RWPE2 (cell line): ENCODE data around the gene MCM7.

Experiments
- ATAC-seq: fragments of 200-7000 bp; cut with Tn5 transposase; 3 replicates; pipeline ENCODE4 v1.9.1; 2021; ENCODE audit warnings: low read depth
- DNase-seq: peaks from one replicate; pipeline ENCODE4 v3.0.0-alpha.2; 2020; ENCODE audit warnings: low spot score
- H3K27ac ChIP-seq: fragments of 450-650 bp; 2 replicates; pipeline ENCODE4 v1.5.1; 2017; ENCODE audit warnings: mild to moderate bottlenecking; ENCODE audit not compliant: poor library complexity, severe bottlenecking
- H3K27me3 ChIP-seq: fragments of 250-450 bp; sonication (Bioruptor Pico); 2 replicates; pipeline ENCODE4 v1.5.1; 2021; ENCODE audit warnings: mild to moderate bottlenecking, moderate library complexity; ENCODE audit not compliant: insufficient read depth, poor library complexity, severe bottlenecking
- H3K36me3 ChIP-seq: fragments of 250-450 bp; sonication (Bioruptor Pico); 2 replicates; pipeline ENCODE4 v1.5.1; 2020; ENCODE audit warnings: low read depth, mild to moderate bottlenecking, moderate library complexity
- H3K4me1 ChIP-seq: fragments of 250-450 bp; sonication (Bioruptor Pico); 2 replicates; pipeline ENCODE4 v1.5.1; 2021; ENCODE audit warnings: mild to moderate bottlenecking, moderate library complexity; ENCODE audit not compliant: insufficient read depth, poor library complexity, severe bottlenecking
- H3K4me3 ChIP-seq: fragments of 250-450 bp; sonication (Bioruptor Pico); 2 replicates; pipeline ENCODE4 v1.5.1; 2021; ENCODE audit warnings: mild to moderate bottlenecking, moderate library complexity; ENCODE audit not compliant: severe bottlenecking
- H3K9me3 ChIP-seq: fragments of 250-450 bp; sonication (Bioruptor Pico); 2 replicates; pipeline ENCODE4 v1.5.1; 2021; ENCODE audit warnings: mild to moderate bottlenecking, moderate library complexity; ENCODE audit not compliant: severe bottlenecking
- TF ChIP-seq, protein P1 (sequence below): fragments of 450-650 bp; IDR thresholded peaks from one replicate; pipeline ENCODE4 v1.5.1; 2017; ENCODE audit warnings: mild to moderate bottlenecking, moderate library complexity; ENCODE audit not compliant: poor library complexity, severe bottlenecking

The MCM7 gene

DNA sequence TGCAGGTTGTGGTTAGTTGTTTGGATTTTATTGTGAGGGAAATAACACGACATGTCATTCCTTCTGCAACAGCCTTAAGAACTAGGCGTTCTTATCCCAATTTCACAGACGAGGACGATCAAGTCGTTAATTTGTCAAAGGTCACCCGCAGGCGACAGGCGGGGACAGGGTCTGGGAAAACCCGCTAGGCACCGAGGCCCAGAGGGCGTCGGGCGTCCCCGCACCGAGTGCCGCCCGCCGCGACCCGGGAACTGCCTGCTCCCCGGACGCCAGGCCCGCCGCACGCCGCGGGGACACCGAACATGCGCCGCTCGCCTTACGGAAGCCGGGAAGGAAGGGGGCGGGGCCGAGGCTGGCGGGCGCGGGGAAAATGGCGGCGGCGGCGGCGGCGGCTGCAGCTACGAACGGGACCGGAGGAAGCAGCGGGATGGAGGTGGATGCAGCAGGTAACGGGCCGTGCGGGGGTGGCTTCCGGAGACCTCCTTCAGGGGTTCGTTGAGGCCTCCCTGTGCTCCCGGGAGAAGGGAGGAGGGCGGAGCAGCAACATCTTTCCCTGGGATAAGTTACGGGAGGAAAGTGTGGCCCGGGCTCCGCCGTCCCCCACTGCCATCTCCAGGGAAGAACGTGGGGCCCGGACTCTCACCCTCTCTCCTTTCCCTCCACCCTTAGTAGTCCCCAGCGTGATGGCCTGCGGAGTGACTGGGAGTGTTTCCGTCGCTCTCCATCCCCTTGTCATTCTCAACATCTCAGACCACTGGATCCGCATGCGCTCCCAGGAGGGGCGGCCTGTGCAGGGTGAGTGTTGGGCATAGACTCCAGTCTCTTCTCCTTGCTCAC, 12.4 kb downstream of the MCM7 start, which contains the start of gene COPS6:
Gene COPS6 (plus strand): TSS at position 349 of the 837 bp plus-strand sequence. CDS start 22 bp downstream, at position 371.
- Histone ChIP-seq H3K4me1 (peaks cover 15% of the 10 kb centered on the region), H3K4me3 (peak within 1 kb of the TSS; percentile 56), H3K27me3 (no peaks in the 10 kb centered on the region), H3K9me3 (no peaks in the 10 kb centered on the region), H3K27ac (peak within 1 kb of the TSS; percentile 90), H3K36me3 (peaks cover 37% of the 10 kb centered on the region)
- TF ChIP-seq, protein P1, sequence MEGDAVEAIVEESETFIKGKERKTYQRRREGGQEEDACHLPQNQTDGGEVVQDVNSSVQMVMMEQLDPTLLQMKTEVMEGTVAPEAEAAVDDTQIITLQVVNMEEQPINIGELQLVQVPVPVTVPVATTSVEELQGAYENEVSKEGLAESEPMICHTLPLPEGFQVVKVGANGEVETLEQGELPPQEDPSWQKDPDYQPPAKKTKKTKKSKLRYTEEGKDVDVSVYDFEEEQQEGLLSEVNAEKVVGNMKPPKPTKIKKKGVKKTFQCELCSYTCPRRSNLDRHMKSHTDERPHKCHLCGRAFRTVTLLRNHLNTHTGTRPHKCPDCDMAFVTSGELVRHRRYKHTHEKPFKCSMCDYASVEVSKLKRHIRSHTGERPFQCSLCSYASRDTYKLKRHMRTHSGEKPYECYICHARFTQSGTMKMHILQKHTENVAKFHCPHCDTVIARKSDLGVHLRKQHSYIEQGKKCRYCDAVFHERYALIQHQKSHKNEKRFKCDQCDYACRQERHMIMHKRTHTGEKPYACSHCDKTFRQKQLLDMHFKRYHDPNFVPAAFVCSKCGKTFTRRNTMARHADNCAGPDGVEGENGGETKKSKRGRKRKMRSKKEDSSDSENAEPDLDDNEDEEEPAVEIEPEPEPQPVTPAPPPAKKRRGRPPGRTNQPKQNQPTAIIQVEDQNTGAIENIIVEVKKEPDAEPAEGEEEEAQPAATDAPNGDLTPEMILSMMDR = no peak
- DNase-seq (no peak), ATAC-seq (peak; percentile 6; the same call in 1 of the 3 replicates)

DNA sequence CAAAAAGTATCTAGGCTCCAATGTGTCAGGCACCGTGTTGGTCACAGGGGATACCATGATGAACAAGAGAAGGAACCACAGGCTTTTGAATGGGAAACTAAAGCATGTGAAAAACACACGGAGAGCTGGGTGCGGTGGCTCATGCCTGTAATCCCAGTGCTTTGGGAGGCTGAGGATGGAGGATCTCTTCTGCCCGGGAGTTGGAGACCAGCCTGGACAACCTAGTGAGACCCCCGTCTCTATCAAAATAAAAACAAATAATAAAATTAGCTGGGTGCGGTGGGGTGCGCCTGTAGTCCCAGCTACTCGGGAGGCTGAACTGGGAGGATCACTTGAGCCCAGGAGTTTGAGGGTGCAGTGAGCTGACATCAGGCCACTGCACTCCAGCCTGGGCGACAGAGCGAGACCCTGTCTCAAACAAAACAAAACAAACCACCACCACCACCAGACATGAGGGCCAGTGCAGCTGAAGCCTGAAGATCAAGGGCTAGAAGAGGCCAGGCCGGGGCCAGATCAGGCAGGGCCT, 13.0 kb downstream of the MCM7 start:
- DNase-seq (no peak), ATAC-seq (no peak)
- H3K27me3 ChIP-seq = no peaks in the 10 kb centered on the region
- TF ChIP-seq, protein P1 = no peak
- peak overlapping the region; percentile 90 for H3K27ac ChIP-seq
- no peaks in the 10 kb centered on the region for H3K9me3 ChIP-seq
- H3K4me1 ChIP-seq = peaks cover 15% of the 10 kb centered on the region
- peak overlapping the region; percentile 56 for H3K4me3 ChIP-seq
- H3K36me3 ChIP-seq = peaks cover 30% of the 10 kb centered on the region

DNA sequence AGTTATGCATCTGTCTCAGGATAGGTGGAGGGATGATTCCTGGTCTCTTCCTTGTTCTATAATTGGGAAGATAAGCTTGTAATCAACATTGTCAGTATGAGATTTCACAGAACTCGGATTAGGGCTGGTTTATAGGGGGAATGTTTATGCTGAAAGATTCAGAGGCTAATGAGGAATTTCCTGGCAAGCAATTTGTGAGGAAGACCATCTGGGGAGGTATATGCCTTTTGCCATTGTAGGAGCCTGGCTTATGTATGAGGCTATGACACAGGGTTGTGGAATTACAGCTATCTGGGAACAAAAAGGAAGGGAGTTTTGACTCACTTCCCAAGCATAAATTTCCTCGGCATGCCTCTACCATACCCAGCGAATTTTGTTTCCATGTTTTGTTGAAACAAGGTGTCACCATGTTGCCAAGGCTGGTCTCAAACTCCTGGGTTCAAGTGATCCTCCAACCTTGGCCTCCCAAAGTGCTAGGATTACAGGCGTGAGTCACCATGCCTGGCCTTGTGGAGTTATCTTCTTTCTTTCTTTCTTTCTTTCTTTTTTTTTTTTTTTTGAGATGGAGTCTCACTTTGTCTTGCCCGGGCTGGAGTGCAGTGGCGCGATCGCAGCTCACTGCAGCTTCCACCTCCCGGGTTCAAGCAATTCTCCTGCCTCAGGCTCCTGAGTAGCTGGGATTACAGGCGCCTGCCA, 14.0 kb downstream of the MCM7 start:
- H3K36me3 ChIP-seq = peaks cover 21% of the 10 kb centered on the region
- H3K4me3 ChIP-seq = no peak overlapping the region
- no peaks in the 10 kb centered on the region for H3K27me3 ChIP-seq
- DNase-seq = no peak
- ATAC-seq = peak; percentile 71
- H3K4me1 ChIP-seq = peaks cover 18% of the 10 kb centered on the region
- H3K27ac ChIP-seq = peak overlapping the region; percentile 90
- no peaks in the 10 kb centered on the region for H3K9me3 ChIP-seq
- TF ChIP-seq, protein P1 = no peak

GRCh38 chr7:100085515-100085914, 15.7 kb downstream of the MCM7 start:
- DNase-seq = no peak
- H3K27ac ChIP-seq = no peak overlapping the region
- no peak overlapping the region for H3K4me3 ChIP-seq
- ATAC-seq = no peak
- H3K4me1 ChIP-seq = peaks cover 21% of the 10 kb centered on the region
- H3K27me3 ChIP-seq = no peaks in the 10 kb centered on the region
- TF ChIP-seq, protein P1 = no peak
- H3K9me3 ChIP-seq = no peaks in the 10 kb centered on the region
- H3K36me3 ChIP-seq = peaks cover 5% of the 10 kb centered on the region
